ENCODE results near the gene FNDC8. TPM values are rescaled to one million over a fixed set of nuclear protein-coding genes. Genes with fewer than 3 reads are reported as not detected.
A peak's percentile ranks its signal among the peaks of the same experiment; 100 is the strongest.

FNDC8 gene
- total and polyA plus RNA-seq, 2 donors (not counting 1 experiment from before 2014, with no cell fraction given) = not detected

GRCh38 chr17:35088881-35089585 is 32.4 kb upstream of the FNDC8 start:
- H3K79me2 ChIP-seq (ENCODE audit: control insufficient read depth, insufficient read depth, low read length) = peaks cover 51% of the 10 kb centered on the region
- H4K20me1 ChIP-seq (ENCODE audit: control insufficient read depth, insufficient read depth, low read length, poor library complexity, severe bottlenecking) = no peaks in the 10 kb centered on the region
- peak overlapping the region; percentile 94 for H3K4me3 Mint-ChIP-seq
- TF ChIP-seq EZH2 (IDR thresholded peaks at IDR 0.05; ENCODE audit: borderline replicate concordance, insufficient read depth, low read depth, low read length, poor library complexity, severe bottlenecking) = no peak
- peak; percentile 73 for TF ChIP-seq CTCF (IDR thresholded peaks at IDR 0.05)
- H3K27ac Mint-ChIP-seq = peak overlapping the region; percentile 94
- H3K9me3 Mint-ChIP-seq (ENCODE audit: insufficient read depth) = no peaks in the 10 kb centered on the region
- peak overlapping the region; percentile 94 for H2AFZ ChIP-seq (ENCODE audit: insufficient read depth, low read depth, low read length, poor library complexity, severe bottlenecking)
- H3K9ac ChIP-seq (ENCODE audit: low read length) = peak overlapping the region; percentile 75
- H3K4me2 ChIP-seq (replicated peaks; ENCODE audit: low read depth, low read length, poor library complexity, severe bottlenecking) = peak overlapping the region; percentile 96
- ATAC-seq (ENCODE audit: low read depth) = peak; percentile 84
- WGBS (ENCODE audit: insufficient coverage) = under 1% methylated on average over 61 of the region's 80 CpGs
- no peaks in the 10 kb centered on the region for H3K36me3 ChIP-seq (replicated peaks in 1 of 2; ENCODE audit: control extremely low read depth in 1 of 2, control insufficient read depth in 1 of 2, extremely low read depth in 1 of 2, insufficient read depth in 2 of 2, low read length in 1 of 2)
- H3K27me3 Mint-ChIP-seq = no peaks in the 10 kb centered on the region
- peaks cover 36% of the 10 kb centered on the region for H3K4me1 Mint-ChIP-seq
- POLR2A ChIA-PET = interaction anchor here (0.9 to 1.6 kb wide), 6 partner anchors 17 to 127 kb away, joined by 3 to 6 read pairs (median 3); partner anchors contain the start of genes CCT6B, LIG3, RAD51D and ZNF830
- no peaks in the 10 kb centered on the region for H3K9me3 ChIP-seq (ENCODE audit: control extremely low read depth in 1 of 3, control insufficient read depth in 2 of 3, insufficient read depth in 1 of 3, low read length in 2 of 3)
- H3K4me1 ChIP-seq (ENCODE audit: control insufficient read depth in 2 of 2, insufficient read depth in 2 of 2, low read length in 2 of 2) = peaks cover 17 to 21% of the 10 kb centered on the region in 2 donors
- intact Hi-C loops (cut with micrococcal nuclease) = loop anchor here (1.0 to 2.0 kb wide), 10 partner anchors 26 to 498 kb away; partner anchors contain the start of genes AP2B1, CCT6B, LIG3 and NLE1
- CTCF ChIA-PET = interaction anchor here (0.8 to 5.2 kb wide), 32 partner anchors 14 to 547 kb away, joined by 3 to 70 read pairs (median 4); partner anchors contain the start of genes CCT6B, LIG3, NLE1 and RFFL
- peak overlapping the region; percentile 91 to 92 for H3K27ac ChIP-seq (ENCODE audit: low read length in 2 of 2)
- H3K27me3 ChIP-seq (replicated peaks in 1 of 4; ENCODE audit: control extremely low read depth in 1 of 4, control insufficient read depth in 3 of 4, insufficient read depth in 4 of 4, low read length in 3 of 4) = no peaks in the 10 kb centered on the region
- peak; percentile 92 for DNase-seq
- H3K4me3 ChIP-seq (ENCODE audit: control extremely low read depth in 1 of 5, extremely low read depth in 1 of 5, insufficient read depth in 1 of 5, low read depth in 2 of 5, low read length in 4 of 5) = peak overlapping the region; percentile 48 to 86 (median 76)
